NCI-H1092 treated with DMSO at 0.1 percent for 48 hours (cell line): ENCODE measurements around the gene EIF5A2.
"Not testable (repeated sequence)": the region's sequence is repeated elsewhere in the genome, so short reads cannot be mapped to it uniquely, and the experiment has no call there.

Experiments
- DNase-seq: peaks from one replicate; lab custom pipeline; 2025; lab: John Stamatoyannopoulos, UW

The EIF5A2 gene

GRCh38 chr3:170908235-170909116 lies at the start of gene EIF5A2:
TSS of gene EIF5A2 (minus strand) at chr3:170908637. CDS start at chr3:170907806, 831 bp downstream.
- DNase-seq: peak; percentile 84

- no peak for DNase-seq
These were observed 48.2 kb upstream of the EIF5A2 start for GRCh38 chr3:170956647-170957046.

- DNase-seq: no peak
These were observed 45.3 kb upstream of the EIF5A2 start for GRCh38 chr3:170953736-170954135.

GRCh38 chr3:170953229-170953628 lies 44.8 kb upstream of the EIF5A2 start:
- DNase-seq: no peak

GRCh38 chr3:170949211-170949610 lies 40.8 kb upstream of the EIF5A2 start:
- no peak for DNase-seq

- DNase-seq: no peak
These were observed 38.8 kb upstream of the EIF5A2 start for GRCh38 chr3:170947018-170947769.

- no peak for DNase-seq
These were observed 33.6 kb upstream of the EIF5A2 start for GRCh38 chr3:170942011-170942410.

- DNase-seq: no peak
These were observed 33.1 kb upstream of the EIF5A2 start for GRCh38 chr3:170941551-170941950.

- not testable (repeated sequence) for DNase-seq
These were observed 24.6 kb upstream of the EIF5A2 start for GRCh38 chr3:170933039-170933438.

- DNase-seq: not testable (repeated sequence)
These were observed 15.1 kb upstream of the EIF5A2 start for GRCh38 chr3:170923553-170923952.

GRCh38 chr3:170918715-170919114 lies 10.3 kb upstream of the EIF5A2 start:
- no peak for DNase-seq

- DNase-seq: no peak
These were observed 6.3 kb upstream of the EIF5A2 start for GRCh38 chr3:170914690-170915089.

GRCh38 chr3:170914212-170914611 lies 5.8 kb upstream of the EIF5A2 start:
- DNase-seq: no peak

GRCh38 chr3:170911051-170911450 lies 2.6 kb upstream of the EIF5A2 start:
- no peak for DNase-seq

- DNase-seq: no peak
These were observed 2.1 kb upstream of the EIF5A2 start for GRCh38 chr3:170910542-170910941.

GRCh38 chr3:170909129-170909903 lies 879 bp upstream of the EIF5A2 start:
- no peak for DNase-seq

GRCh38 chr3:170907637-170908234 lies 701 bp downstream of the EIF5A2 start:
- DNase-seq: no peak

- no peak for DNase-seq
These were observed 2.6 kb downstream of the EIF5A2 start for GRCh38 chr3:170905862-170906261.

- no peak for DNase-seq
These were observed 5.3 kb downstream of the EIF5A2 start for GRCh38 chr3:170903123-170903522.

GRCh38 chr3:170899455-170899854 lies 9.0 kb downstream of the EIF5A2 start:
- no peak for DNase-seq

GRCh38 chr3:170897978-170898377 lies 10.5 kb downstream of the EIF5A2 start:
- DNase-seq: no peak

- not testable (repeated sequence) for DNase-seq
These were observed 11.2 kb downstream of the EIF5A2 start for GRCh38 chr3:170897199-170897598.
